Tibial nerve (tissue), 3 donors: ENCODE data around the gene NTM.

Experiments used
- POLR2A ChIP-seq, 2 donors: fragments of 450-650 bp; IDR thresholded peaks; one replicate each; pipeline ENCODE4 v1.6.1; 2017; ENCODE audit warnings: antibody characterized with exemption in 2 of 2, mild to moderate bottlenecking in 2 of 2, moderate library complexity in 2 of 2
- TF ChIP-seq, protein P1 (sequence below), 5 experiments: fragments of 200-600 bp in 3 of 5; fragments of 450-650 bp in 2 of 5; sonication (generic) in 3 of 5; IDR thresholded peaks; one replicate each; pipeline ENCODE4 v1.5.1; 2016 to 2019; ENCODE audit warnings: antibody characterized with exemption in 5 of 5, mild to moderate bottlenecking in 3 of 5, moderate library complexity in 2 of 5

DNA sequence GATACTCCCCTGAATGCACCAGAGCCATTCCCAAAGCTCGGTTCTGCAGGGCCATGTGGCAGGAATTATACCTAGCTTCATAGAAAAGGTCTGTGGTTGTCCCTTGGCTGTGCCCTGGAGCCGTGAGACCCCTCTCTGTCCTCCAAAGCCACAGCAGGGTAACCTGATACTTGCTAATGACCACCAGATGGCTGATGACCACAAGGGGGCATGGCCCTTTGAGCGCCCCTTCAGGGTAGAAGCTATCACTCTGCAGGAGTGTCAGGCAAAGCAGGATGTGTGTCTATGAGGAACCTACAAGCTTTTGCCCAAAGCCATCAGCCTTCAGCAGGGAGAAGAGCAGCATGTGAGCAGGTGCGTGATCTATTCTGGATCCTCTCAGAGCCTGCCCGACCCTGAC lies 95.3 kb downstream of the NTM start:
- TF ChIP-seq, protein P1, sequence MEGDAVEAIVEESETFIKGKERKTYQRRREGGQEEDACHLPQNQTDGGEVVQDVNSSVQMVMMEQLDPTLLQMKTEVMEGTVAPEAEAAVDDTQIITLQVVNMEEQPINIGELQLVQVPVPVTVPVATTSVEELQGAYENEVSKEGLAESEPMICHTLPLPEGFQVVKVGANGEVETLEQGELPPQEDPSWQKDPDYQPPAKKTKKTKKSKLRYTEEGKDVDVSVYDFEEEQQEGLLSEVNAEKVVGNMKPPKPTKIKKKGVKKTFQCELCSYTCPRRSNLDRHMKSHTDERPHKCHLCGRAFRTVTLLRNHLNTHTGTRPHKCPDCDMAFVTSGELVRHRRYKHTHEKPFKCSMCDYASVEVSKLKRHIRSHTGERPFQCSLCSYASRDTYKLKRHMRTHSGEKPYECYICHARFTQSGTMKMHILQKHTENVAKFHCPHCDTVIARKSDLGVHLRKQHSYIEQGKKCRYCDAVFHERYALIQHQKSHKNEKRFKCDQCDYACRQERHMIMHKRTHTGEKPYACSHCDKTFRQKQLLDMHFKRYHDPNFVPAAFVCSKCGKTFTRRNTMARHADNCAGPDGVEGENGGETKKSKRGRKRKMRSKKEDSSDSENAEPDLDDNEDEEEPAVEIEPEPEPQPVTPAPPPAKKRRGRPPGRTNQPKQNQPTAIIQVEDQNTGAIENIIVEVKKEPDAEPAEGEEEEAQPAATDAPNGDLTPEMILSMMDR (IDR thresholded peaks at IDR 0.05), result no peak
- TF ChIP-seq POLR2A (IDR thresholded peaks at IDR 0.05), result no peak
